ENCODE data around the gene ZNRD2. TPM values are rescaled to one million over a fixed set of nuclear protein-coding genes. Genes with fewer than 3 reads are reported as not detected.
A peak's percentile ranks its signal among the peaks of the same experiment; 100 is the strongest.

The ZNRD2 gene
- total RNA-seq, 1 experiment from 2014 or later: 70.9 TPM

DNA sequence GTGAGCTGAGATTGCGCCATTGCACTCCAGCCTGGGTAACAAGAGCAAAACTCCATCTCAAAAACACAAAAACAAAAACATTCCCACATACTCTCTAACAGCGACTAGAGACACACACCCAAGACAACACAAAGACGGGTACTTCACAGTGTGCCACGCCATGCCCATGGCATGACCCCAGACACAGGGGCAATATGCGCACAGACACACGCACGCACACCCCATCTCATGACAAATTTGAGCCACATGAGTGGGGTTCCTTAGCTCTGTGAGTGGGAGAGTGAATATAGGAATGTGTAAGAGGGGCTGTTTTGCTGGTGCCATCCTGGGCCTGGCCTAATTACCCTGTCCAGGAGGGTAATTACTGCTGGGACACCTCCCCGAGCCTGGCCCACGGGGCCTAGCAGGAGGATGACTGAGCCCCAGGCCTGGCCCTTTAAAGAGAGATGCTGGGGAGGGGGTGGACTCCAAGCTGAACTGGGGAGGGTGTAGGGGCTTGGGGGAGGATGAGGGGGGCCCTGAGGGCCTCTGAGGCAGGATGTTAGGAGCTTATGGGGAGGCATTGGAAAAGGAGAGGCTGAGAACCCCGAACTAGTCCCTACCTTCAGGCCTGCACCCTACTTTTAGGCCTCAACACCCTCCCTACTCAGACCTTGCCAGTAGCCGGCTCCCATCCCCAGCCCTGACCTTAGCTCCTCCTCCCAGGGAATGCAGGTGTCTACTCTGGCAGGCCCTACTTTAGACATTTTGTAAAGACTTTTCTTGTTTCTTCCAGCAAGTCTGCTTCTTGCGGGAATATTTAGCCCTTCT is 13.6 kb upstream of the ZNRD2 start:
- Mint-ChIP-seq H3K9me3 (no peaks in the 10 kb centered on the region), H3K36me3 (no peaks in the 10 kb centered on the region), H3K27me3 (ENCODE audit: low read depth) (peaks cover 62% of the 10 kb centered on the region), H3K4me3 (peak overlapping the region; percentile 69), H3K27ac (no peak overlapping the region), H3K4me1 (peaks cover 57% of the 10 kb centered on the region)
- ATAC-seq (no peak), DNase-seq (ENCODE audit: low spot score) (no peak)
- ChIA-PET CTCF (interaction anchor here (0.8 to 1.9 kb wide), 8 partner anchors 11 to 37 kb away, joined by 3 to 20 read pairs (median 4); partner anchors contain the start of gene ZNRD2), POLR2A (interaction anchor here (0.8 kb wide), 1 partner anchor 58 kb away, joined by 3 read pairs; the partner anchor contains the start of gene MALAT1)
- TF ChIP-seq, protein P1, sequence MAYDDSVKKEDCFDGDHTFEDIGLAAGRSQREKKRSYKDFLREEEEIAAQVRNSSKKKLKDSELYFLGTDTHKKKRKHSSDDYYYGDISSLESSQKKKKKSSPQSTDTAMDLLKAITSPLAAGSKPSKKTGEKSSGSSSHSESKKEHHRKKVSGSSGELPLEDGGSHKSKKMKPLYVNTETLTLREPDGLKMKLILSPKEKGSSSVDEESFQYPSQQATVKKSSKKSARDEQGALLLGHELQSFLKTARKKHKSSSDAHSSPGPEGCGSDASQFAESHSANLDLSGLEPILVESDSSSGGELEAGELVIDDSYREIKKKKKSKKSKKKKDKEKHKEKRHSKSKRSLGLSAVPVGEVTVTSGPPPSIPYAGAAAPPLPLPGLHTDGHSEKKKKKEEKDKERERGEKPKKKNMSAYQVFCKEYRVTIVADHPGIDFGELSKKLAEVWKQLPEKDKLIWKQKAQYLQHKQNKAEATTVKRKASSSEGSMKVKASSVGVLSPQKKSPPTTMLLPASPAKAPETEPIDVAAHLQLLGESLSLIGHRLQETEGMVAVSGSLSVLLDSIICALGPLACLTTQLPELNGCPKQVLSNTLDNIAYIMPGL (CRISPR knock-in tag; IDR thresholded peaks at IDR 0.05): no peak
- no peak for TF ChIP-seq TEAD1 (CRISPR knock-in tag; IDR thresholded peaks at IDR 0.05)
- TF ChIP-seq, protein P2, sequence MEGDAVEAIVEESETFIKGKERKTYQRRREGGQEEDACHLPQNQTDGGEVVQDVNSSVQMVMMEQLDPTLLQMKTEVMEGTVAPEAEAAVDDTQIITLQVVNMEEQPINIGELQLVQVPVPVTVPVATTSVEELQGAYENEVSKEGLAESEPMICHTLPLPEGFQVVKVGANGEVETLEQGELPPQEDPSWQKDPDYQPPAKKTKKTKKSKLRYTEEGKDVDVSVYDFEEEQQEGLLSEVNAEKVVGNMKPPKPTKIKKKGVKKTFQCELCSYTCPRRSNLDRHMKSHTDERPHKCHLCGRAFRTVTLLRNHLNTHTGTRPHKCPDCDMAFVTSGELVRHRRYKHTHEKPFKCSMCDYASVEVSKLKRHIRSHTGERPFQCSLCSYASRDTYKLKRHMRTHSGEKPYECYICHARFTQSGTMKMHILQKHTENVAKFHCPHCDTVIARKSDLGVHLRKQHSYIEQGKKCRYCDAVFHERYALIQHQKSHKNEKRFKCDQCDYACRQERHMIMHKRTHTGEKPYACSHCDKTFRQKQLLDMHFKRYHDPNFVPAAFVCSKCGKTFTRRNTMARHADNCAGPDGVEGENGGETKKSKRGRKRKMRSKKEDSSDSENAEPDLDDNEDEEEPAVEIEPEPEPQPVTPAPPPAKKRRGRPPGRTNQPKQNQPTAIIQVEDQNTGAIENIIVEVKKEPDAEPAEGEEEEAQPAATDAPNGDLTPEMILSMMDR (IDR thresholded peaks at IDR 0.05): no peak
- TF ChIP-seq ZNF121 (CRISPR knock-in tag; IDR thresholded peaks at IDR 0.05): no peak
- TF ChIP-seq ZNF671 (CRISPR knock-in tag; IDR thresholded peaks at IDR 0.05): no peak
- TF ChIP-seq, protein P3, sequence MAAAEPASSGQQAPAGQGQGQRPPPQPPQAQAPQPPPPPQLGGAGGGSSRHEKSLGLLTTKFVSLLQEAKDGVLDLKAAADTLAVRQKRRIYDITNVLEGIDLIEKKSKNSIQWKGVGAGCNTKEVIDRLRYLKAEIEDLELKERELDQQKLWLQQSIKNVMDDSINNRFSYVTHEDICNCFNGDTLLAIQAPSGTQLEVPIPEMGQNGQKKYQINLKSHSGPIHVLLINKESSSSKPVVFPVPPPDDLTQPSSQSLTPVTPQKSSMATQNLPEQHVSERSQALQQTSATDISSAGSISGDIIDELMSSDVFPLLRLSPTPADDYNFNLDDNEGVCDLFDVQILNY (CRISPR knock-in tag; IDR thresholded peaks at IDR 0.05): no peak

DNA sequence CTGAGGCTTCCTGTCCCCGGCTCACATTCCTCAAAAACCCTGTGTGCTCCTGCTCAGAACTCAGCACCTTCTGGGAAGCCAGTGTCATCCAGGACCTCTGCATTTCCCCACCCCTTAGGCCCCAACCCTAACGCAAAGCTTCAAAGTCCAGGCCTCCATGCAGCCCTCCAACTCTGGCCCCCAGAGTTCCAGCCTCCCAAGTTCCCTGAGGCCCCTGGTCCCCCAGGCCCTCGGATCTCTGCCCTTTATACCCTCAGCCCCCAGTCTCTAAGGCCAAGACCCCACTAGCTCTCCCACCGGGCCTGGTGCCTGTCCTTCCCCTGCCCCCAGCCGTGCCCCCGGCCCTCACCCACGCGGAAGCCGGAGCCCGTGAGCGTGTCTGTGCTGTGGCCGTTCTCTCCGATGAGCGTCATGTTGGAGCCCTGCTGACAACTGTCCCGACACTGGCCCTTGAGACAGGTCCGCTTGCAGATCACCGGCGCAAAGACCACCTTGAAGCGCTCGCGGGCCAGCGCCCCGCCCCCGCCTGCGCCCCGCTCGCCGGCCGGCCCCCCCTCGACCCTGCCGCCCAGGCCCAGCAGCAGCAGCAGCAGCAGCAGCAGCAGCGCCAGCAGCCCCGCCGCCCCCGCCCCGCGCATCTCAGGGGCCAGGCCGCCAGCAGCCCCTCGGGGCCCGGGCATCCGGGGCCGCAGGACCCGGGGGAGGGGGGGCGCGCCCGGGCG is 12.8 kb upstream of the ZNRD2 start:
- TF ChIP-seq, protein P4, sequence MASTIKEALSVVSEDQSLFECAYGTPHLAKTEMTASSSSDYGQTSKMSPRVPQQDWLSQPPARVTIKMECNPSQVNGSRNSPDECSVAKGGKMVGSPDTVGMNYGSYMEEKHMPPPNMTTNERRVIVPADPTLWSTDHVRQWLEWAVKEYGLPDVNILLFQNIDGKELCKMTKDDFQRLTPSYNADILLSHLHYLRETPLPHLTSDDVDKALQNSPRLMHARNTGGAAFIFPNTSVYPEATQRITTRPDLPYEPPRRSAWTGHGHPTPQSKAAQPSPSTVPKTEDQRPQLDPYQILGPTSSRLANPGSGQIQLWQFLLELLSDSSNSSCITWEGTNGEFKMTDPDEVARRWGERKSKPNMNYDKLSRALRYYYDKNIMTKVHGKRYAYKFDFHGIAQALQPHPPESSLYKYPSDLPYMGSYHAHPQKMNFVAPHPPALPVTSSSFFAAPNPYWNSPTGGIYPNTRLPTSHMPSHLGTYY (CRISPR knock-in tag; IDR thresholded peaks at IDR 0.05): no peak
- TF ChIP-seq SP1 (CRISPR knock-in tag; conservative IDR thresholded peaks at IDR 0.05) (peak; percentile 29; the same call in 1 of the 2 replicates), FOXP1 (CRISPR knock-in tag; IDR thresholded peaks at IDR 0.05; ENCODE audit: borderline replicate concordance) (0 out of 2 replicates have a peak, but pooled peaks have one; percentile 38)
- TF ChIP-seq, protein P5, sequence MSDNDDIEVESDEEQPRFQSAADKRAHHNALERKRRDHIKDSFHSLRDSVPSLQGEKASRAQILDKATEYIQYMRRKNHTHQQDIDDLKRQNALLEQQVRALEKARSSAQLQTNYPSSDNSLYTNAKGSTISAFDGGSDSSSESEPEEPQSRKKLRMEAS (CRISPR knock-in tag; IDR thresholded peaks at IDR 0.05): no peak
- TF ChIP-seq, protein P6, sequence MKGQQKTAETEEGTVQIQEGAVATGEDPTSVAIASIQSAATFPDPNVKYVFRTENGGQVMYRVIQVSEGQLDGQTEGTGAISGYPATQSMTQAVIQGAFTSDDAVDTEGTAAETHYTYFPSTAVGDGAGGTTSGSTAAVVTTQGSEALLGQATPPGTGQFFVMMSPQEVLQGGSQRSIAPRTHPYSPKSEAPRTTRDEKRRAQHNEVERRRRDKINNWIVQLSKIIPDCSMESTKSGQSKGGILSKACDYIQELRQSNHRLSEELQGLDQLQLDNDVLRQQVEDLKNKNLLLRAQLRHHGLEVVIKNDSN (CRISPR knock-in tag; IDR thresholded peaks at IDR 0.05): no peak
- Mint-ChIP-seq H3K4me3 (peak overlapping the region; percentile 69), H3K9me3 (no peaks in the 10 kb centered on the region), H3K4me1 (peaks cover 54% of the 10 kb centered on the region), H3K36me3 (no peaks in the 10 kb centered on the region), H3K27ac (no peak overlapping the region), H3K27me3 (ENCODE audit: low read depth) (peaks cover 61% of the 10 kb centered on the region)
- ATAC-seq: no peak
- ChIA-PET CTCF (interaction anchor here (0.8 to 1.7 kb wide), 6 partner anchors 13 to 37 kb away, joined by 3 to 20 read pairs (median 4); partner anchors contain the start of gene ZNRD2), POLR2A (interaction anchor here (0.8 kb wide), 1 partner anchor 59 kb away, joined by 3 read pairs; the partner anchor contains the start of gene MALAT1)
- DNase-seq (ENCODE audit: low spot score): no peak
